ENCODE results near the gene DYNLT3.

DNA sequence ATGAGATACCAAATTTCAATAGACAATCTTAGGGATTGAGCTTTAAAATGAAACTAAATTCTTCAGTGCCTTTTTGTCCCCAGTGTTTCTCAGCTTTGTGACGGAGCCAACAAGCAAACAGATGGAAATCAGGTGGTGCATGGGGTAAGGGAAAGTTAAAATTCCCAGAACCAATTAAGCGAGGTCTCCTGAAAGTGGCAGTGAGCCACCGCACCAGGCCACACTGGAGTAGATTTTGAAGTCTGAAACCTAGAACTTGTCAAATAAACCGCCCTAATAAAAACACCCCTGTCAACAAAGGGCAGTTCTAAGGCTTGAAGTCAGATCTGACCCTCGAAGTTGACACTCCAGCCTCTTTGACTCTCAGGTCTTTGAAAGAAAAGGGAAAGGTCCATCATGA is 40.6 kb upstream of the DYNLT3 start:
- TF ChIP-seq, protein P1, sequence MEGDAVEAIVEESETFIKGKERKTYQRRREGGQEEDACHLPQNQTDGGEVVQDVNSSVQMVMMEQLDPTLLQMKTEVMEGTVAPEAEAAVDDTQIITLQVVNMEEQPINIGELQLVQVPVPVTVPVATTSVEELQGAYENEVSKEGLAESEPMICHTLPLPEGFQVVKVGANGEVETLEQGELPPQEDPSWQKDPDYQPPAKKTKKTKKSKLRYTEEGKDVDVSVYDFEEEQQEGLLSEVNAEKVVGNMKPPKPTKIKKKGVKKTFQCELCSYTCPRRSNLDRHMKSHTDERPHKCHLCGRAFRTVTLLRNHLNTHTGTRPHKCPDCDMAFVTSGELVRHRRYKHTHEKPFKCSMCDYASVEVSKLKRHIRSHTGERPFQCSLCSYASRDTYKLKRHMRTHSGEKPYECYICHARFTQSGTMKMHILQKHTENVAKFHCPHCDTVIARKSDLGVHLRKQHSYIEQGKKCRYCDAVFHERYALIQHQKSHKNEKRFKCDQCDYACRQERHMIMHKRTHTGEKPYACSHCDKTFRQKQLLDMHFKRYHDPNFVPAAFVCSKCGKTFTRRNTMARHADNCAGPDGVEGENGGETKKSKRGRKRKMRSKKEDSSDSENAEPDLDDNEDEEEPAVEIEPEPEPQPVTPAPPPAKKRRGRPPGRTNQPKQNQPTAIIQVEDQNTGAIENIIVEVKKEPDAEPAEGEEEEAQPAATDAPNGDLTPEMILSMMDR (optimal IDR thresholded peaks at IDR 0.05 in 1 of 3, IDR thresholded peaks at IDR 0.05 in 1 of 3, conservative IDR thresholded peaks at IDR 0.05 in 1 of 3; ENCODE audit: extremely low read depth in 1 of 3, insufficient read depth in 2 of 3, low read length in 3 of 3) = no peak
- no peak for TF ChIP-seq EZH2 (IDR thresholded peaks at IDR 0.05; ENCODE audit: low read length)

Data from keratinocyte (primary cell).